HCT116 (cell line): ENCODE measurements around the gene WSCD2. TPM values are rescaled to one million over a fixed set of nuclear protein-coding genes. Genes with fewer than 3 reads are reported as not detected.

Experiments used
- ATAC-seq: fragments of 200-7000 bp; cut with Tn5 transposase; 2 replicates; pipeline ENCODE4 v1.9.1; 2020; ENCODE audit warnings: mild to moderate bottlenecking, moderate library complexity
- BruUV-seq: library from RNA; stranded (reverse); fragments of 400-500 nt; replicated peaks from 2 replicates; lab custom pipeline; 2021; lab: Mats Ljungman, UMichigan
- CTCF ChIA-PET: fragments of 300-600 bp; sonication (Branson Sonifier 250); formaldehyde crosslinking; loops from one replicate; lab custom pipeline; 2021; ENCODE audit warnings: antibody characterized with exemption; lab: Charles Lee
- POLR2A ChIA-PET: fragments of 300-600, 350-600 bp; sonication (Branson Sonifier 250); formaldehyde crosslinking; loops from one replicate; lab custom pipeline; 2021; ENCODE audit warnings: antibody characterized with exemption; lab: Charles Lee
- RAD21 ChIA-PET, 2 experiments: fragments of 300-600 bp; sonication (Branson Sonifier 250); formaldehyde crosslinking; loops; one replicate each; lab custom pipeline; 2023; ENCODE audit warnings: low total read pairs in 2 of 2; ENCODE audit not compliant: uncharacterized antibody in 2 of 2, unreplicated experiment in 2 of 2, low non-redundant PET in 1 of 2; lab: Charles Lee
- DNase-seq: peaks from one replicate; pipeline ENCODE4 v3.0.0-alpha.2; 2010; ENCODE audit warnings: low read depth, low spot score
- H2AFZ ChIP-seq: fragments of 200-600 bp; shearing (Covaris generic), sonication (generic); 2 replicates; pipeline ENCODE4 v1.6.1; 2017; ENCODE audit warnings: low read depth, mixed run types, mixed read lengths, antibody characterized with exemption, low read length; ENCODE audit not compliant: poor library complexity, severe bottlenecking
- H3K27ac ChIP-seq: 2 replicates; pipeline ENCODE4 v1.5.1; 2012; ENCODE audit warnings: low read depth, low read length
- H3K27me3 ChIP-seq: fragments of 200-600 bp; sonication (generic); 2 replicates; pipeline ENCODE4 v1.6.1; 2016; ENCODE audit warnings: mixed run types, low read length, mixed read lengths; ENCODE audit not compliant: insufficient read depth
- H3K36me3 ChIP-seq, 2 experiments: fragments of 200-500 bp in 1 of 2; fragments of 200-600 bp in 1 of 2; sonication (Bioruptor generic) in 1 of 2; sonication (generic) in 1 of 2; 2 replicates each; pipeline versions ENCODE4 v1.5.1 to v1.6.1; 2014 to 2016; ENCODE audit warnings: low read length in 2 of 2, inconsistent platforms in 1 of 2, mixed read lengths in 1 of 2, mixed run types in 1 of 2; ENCODE audit not compliant: insufficient read depth in 2 of 2, control insufficient read depth in 1 of 2
- H3K4me1 ChIP-seq, 2 experiments: fragments of 200-600 bp in 1 of 2; sonication (generic) in 1 of 2; 2 replicates each; pipeline versions ENCODE4 v1.5.1 to v1.6.1; 2012 to 2017; ENCODE audit warnings: low read length in 2 of 2, inconsistent platforms in 1 of 2, mild to moderate bottlenecking in 1 of 2, mixed read lengths in 1 of 2, mixed run types in 1 of 2, moderate library complexity in 1 of 2; ENCODE audit not compliant: insufficient read depth in 2 of 2, control insufficient read depth in 1 of 2
- H3K4me2 ChIP-seq: fragments of 200-600 bp; sonication (generic); 2 replicates; pipeline ENCODE4 v1.6.1; 2017; ENCODE audit warnings: mixed run types, low read length, mixed read lengths
- H3K4me3 ChIP-seq, 2 experiments: fragments of 200-600 bp in 1 of 2; sonication (generic) in 1 of 2; replicated peaks in 1 of 2; 2 replicates each; pipeline ENCODE4 v1.5.1; 2011 to 2016; ENCODE audit warnings: low read length in 2 of 2, control low read depth in 1 of 2, low read depth in 1 of 2, mild to moderate bottlenecking in 1 of 2, mixed read lengths in 1 of 2, mixed run types in 1 of 2
- H3K79me2 ChIP-seq: fragments of 200-600 bp; sonication (generic); 2 replicates; pipeline ENCODE4 v1.6.1; 2017; ENCODE audit warnings: mild to moderate bottlenecking, mixed run types, low read length, moderate library complexity, mixed read lengths; ENCODE audit not compliant: insufficient read depth
- H3K9ac ChIP-seq: fragments of 200-600 bp; sonication (generic); 2 replicates; pipeline ENCODE4 v1.6.1; 2016; ENCODE audit warnings: low read length, mixed read lengths
- H3K9me2 ChIP-seq: fragments of 200-600 bp; sonication (generic), shearing (Covaris generic); 2 replicates; pipeline ENCODE4 v1.6.1; 2017; ENCODE audit warnings: mixed run types, mild to moderate bottlenecking, moderate library complexity; ENCODE audit not compliant: insufficient read depth
- H3K9me3 ChIP-seq, 2 experiments: fragments of 200-500 bp in 1 of 2; fragments of 200-600 bp in 1 of 2; sonication (Bioruptor generic) in 1 of 2; sonication (generic) in 1 of 2; 2 replicates each; pipeline ENCODE4 v1.6.1; 2014 to 2017; ENCODE audit warnings: low read length in 2 of 2, mixed read lengths in 2 of 2, inconsistent platforms in 1 of 2, low read depth in 1 of 2, mild to moderate bottlenecking in 1 of 2, mixed run types in 1 of 2, moderate library complexity in 1 of 2; ENCODE audit not compliant: control insufficient read depth in 1 of 2, insufficient read depth in 1 of 2
- H4K20me1 ChIP-seq: fragments of 200-600 bp; sonication (generic), shearing (Covaris generic); 2 replicates; pipeline ENCODE4 v1.6.1; 2017; ENCODE audit warnings: mixed run types, mild to moderate bottlenecking, moderate library complexity; ENCODE audit not compliant: insufficient read depth
- CBX3 ChIP-seq: IDR thresholded peaks from 2 replicates; pipeline ENCODE4 v1.6.1; 2012; ENCODE audit warnings: low read depth
- CEBPB ChIP-seq: IDR thresholded peaks from 2 replicates; pipeline ENCODE4 v1.6.1; 2012; ENCODE audit warnings: low read depth
- CTCF ChIP-seq, 3 experiments: fragments of 200-600 bp in 1 of 3; sonication (generic) in 1 of 3; IDR thresholded peaks in 2 of 3; conservative IDR thresholded peaks in 1 of 3; 2 replicates each; pipeline ENCODE4 v1.5.1; 2012 to 2017; ENCODE audit warnings: low read depth in 2 of 3, low read length in 2 of 3, antibody characterized with exemption in 1 of 3, borderline replicate concordance in 1 of 3, control low read depth in 1 of 3, mild to moderate bottlenecking in 1 of 3, mixed read lengths in 1 of 3, mixed run types in 1 of 3, moderate library complexity in 1 of 3; ENCODE audit not compliant: insufficient read depth in 1 of 3
- EGR1 ChIP-seq: IDR thresholded peaks from 2 replicates; pipeline ENCODE4 v1.6.1; 2012; ENCODE audit warnings: low read depth
- FOSL1 ChIP-seq: IDR thresholded peaks from 2 replicates; pipeline ENCODE4 v1.6.1; 2012; ENCODE audit warnings: low read depth
- JUND ChIP-seq: IDR thresholded peaks from 2 replicates; pipeline ENCODE4 v1.6.1; 2012
- MAX ChIP-seq: IDR thresholded peaks from 2 replicates; pipeline ENCODE4 v1.6.1; 2012
- POLR2A ChIP-seq: IDR thresholded peaks from 2 replicates; pipeline ENCODE4 v1.7.0; 2011; ENCODE audit warnings: borderline replicate concordance; ENCODE audit not compliant: insufficient read depth, insufficient read length; ENCODE audit errors: extremely low read depth
- RAD21 ChIP-seq: IDR thresholded peaks from 2 replicates; pipeline ENCODE4 v1.6.1; 2012; ENCODE audit warnings: low read depth, mild to moderate bottlenecking
- SIN3A ChIP-seq: IDR thresholded peaks from 2 replicates; pipeline ENCODE4 v1.6.1; 2012; ENCODE audit warnings: low read depth
- SP1 ChIP-seq: IDR thresholded peaks from 2 replicates; pipeline ENCODE4 v1.6.1; 2012; ENCODE audit warnings: low read depth
- YY1 ChIP-seq: IDR thresholded peaks from 2 replicates; pipeline ENCODE4 v1.6.1; 2011; ENCODE audit warnings: low read length, low read depth, moderate library complexity, mild to moderate bottlenecking; ENCODE audit not compliant: insufficient replicate concordance; ENCODE audit errors: extremely low read depth
- ZBTB33 ChIP-seq: IDR thresholded peaks from 2 replicates; pipeline ENCODE4 v1.6.1; 2011; ENCODE audit warnings: mild to moderate bottlenecking, low read length, moderate library complexity; ENCODE audit not compliant: insufficient replicate concordance; ENCODE audit errors: extremely low read depth
- ZFX ChIP-seq: fragments of 450-650 bp; IDR thresholded peaks from 2 replicates; pipeline ENCODE4 v1.6.1; 2017
- ZNF274 ChIP-seq: fragments of 200-500 bp; sonication (Bioruptor generic); IDR thresholded peaks from 2 replicates; pipeline ENCODE4 v1.6.1; 2014; ENCODE audit warnings: mild to moderate bottlenecking, low read depth, low read length, inconsistent platforms
- intact Hi-C: fragments of 100-400 bp; cut with micrococcal nuclease; formaldehyde crosslinking; loops from 2 replicates; pipeline ENCODE4 v1.10.0; 2022
- total RNA-seq: library from RNA; stranded (reverse); gene quantifications from one replicate; pipeline ENCODE4 v1.2.1, GENCODE V29; 2021; ENCODE audit not compliant: unreplicated experiment

WSCD2 gene
- total RNA-seq, 1 experiment from 2014 or later = 0.05 TPM

GRCh38 chr12:108297424-108297823 is 168.3 kb downstream of the WSCD2 start:
- no peak for ATAC-seq
- Histone ChIP-seq H3K4me3 (no peak overlapping the region), H3K9me3 (no peaks in the 10 kb centered on the region), H3K27me3 (peaks cover 39% of the 10 kb centered on the region), H3K4me2 (no peak overlapping the region), H4K20me1 (no peaks in the 10 kb centered on the region), H3K27ac (no peak overlapping the region), H3K9me2 (no peaks in the 10 kb centered on the region), H3K79me2 (no peaks in the 10 kb centered on the region), H2AFZ (no peak overlapping the region), H3K36me3 (no peaks in the 10 kb centered on the region), H3K9ac (no peak overlapping the region), H3K4me1 (peaks cover 6 to 9% of the 10 kb centered on the region in 2 experiments; a peak in 3 of 4 replicates)
- TF ChIP-seq MAX (no peak), ZFX (no peak), YY1 (no peak), CBX3 (no peak), SP1 (no peak), EGR1 (no peak), CTCF (IDR thresholded peaks at IDR 0.05 in 2 of 3, conservative IDR thresholded peaks at IDR 0.05 in 1 of 3; ENCODE audit: borderline replicate concordance in 1 of 3, insufficient read depth in 1 of 3, low read depth in 2 of 3, low read length in 2 of 3) (no peak), SIN3A (no peak), ZNF274 (no peak), CEBPB (no peak), FOSL1 (no peak), JUND (no peak), ZBTB33 (no peak), RAD21 (no peak), POLR2A (no peak)
- intact Hi-C loops = no loop called here
- no peak for DNase-seq
- RAD21 ChIA-PET = no interaction called here
- no TSS peak for BruUV-seq
- POLR2A ChIA-PET = no interaction called here
- CTCF ChIA-PET = no interaction called here
